ENCODE data around the gene PRKCI.
"Not testable (repeated sequence)": the region's sequence is repeated elsewhere in the genome, so short reads cannot be mapped to it uniquely, and the experiment has no call there.

DNA sequence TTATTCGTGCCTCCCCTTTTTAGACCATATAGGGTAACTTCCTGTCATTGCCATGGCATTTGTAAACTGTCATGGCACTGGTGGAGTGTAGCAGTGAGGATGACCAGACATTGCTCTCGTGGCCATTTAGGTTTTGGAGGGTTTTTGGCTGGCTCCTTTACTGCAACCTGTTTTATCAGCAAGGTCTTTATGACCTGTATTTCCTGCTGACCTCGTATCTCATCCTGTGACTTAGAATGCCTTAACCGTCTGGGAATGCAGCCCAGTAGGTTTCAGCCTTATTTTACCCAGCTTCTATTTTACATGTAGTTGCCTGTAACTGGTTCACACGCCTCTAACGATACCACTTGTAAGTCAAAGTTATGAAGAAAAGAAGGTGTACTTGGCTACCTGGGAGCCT, 121.6 kb downstream of the PRKCI start:
- not testable (repeated sequence) for TF ChIP-seq POLR2A (IDR thresholded peaks at IDR 0.05; ENCODE audit: low read depth, low read length); TAF1 (IDR thresholded peaks at IDR 0.05; ENCODE audit: borderline replicate concordance, low read depth, low read length); POLR2AphosphoS5 (IDR thresholded peaks at IDR 0.05; ENCODE audit: low read depth, low read length)
